Measurements from ENCODE around the gene KCNJ2. TPM values are rescaled to one million over a fixed set of nuclear protein-coding genes. Genes with fewer than 3 reads are reported as not detected.

The KCNJ2 gene
- total RNA-seq, 1 experiment from 2014 or later = 0.15 TPM

GRCh38 chr17:70183508-70183907, 14.2 kb downstream of the KCNJ2 start:
- H2AK5ac ChIP-seq (ENCODE audit: insufficient read length, low read length) = no peak overlapping the region
- H4K91ac ChIP-seq (ENCODE audit: insufficient read length, low read depth, low read length) = no peak overlapping the region
- Mint-ChIP-seq H3K4me3 (no peak overlapping the region), H3K36me3 (ENCODE audit: insufficient read depth in 1 of 3, low read depth in 3 of 3) (no peaks in the 10 kb centered on the region), H3K27ac (no peak overlapping the region), H3K9me3 (no peaks in the 10 kb centered on the region), H3K4me1 (no peaks in the 10 kb centered on the region), H3K27me3 (ENCODE audit: low read depth) (no peaks in the 10 kb centered on the region)
- H3K4ac ChIP-seq (ENCODE audit: low read depth, low read length) = no peak overlapping the region
- no peak for TF ChIP-seq CTCF (conservative IDR thresholded peaks at IDR 0.05)
- no peak overlapping the region for H2AFZ ChIP-seq (ENCODE audit: low read length)
- no peak overlapping the region for H3K9ac ChIP-seq (ENCODE audit: extremely low read depth, insufficient read length, low read length)
- no peak overlapping the region for H2BK20ac ChIP-seq (ENCODE audit: low read depth, low read length, poor library complexity, severe bottlenecking)
- H3K18ac ChIP-seq (ENCODE audit: insufficient read length, low read depth, low read length) = no peak overlapping the region
- H3K4me1 ChIP-seq (ENCODE audit: insufficient read depth, low read length) = no peaks in the 10 kb centered on the region; the same call in 1 of the 2 replicates
- H3K23me2 ChIP-seq (ENCODE audit: insufficient read length, low read depth, low read length, poor library complexity, severe bottlenecking) = no peaks in the 10 kb centered on the region
- H3K23ac ChIP-seq (ENCODE audit: insufficient read length, low read depth, low read length) = no peak overlapping the region
- H4K5ac ChIP-seq (ENCODE audit: insufficient read length, low read depth, low read length) = no peak overlapping the region
- H3K79me2 ChIP-seq (ENCODE audit: insufficient read depth, low read length) = no peaks in the 10 kb centered on the region
- H2BK15ac ChIP-seq (ENCODE audit: low read depth, low read length) = no peak overlapping the region
- H2BK120ac ChIP-seq (ENCODE audit: low read depth, low read length, poor library complexity, severe bottlenecking) = no peak overlapping the region
- H3K14ac ChIP-seq (ENCODE audit: insufficient read depth, low read length) = no peak overlapping the region
- no peaks in the 10 kb centered on the region for H3K9me3 ChIP-seq (ENCODE audit: control insufficient read depth, low read depth, low read length)
- 100% methylated on average over 1 of the region's 4 CpGs for WGBS (ENCODE audit: extremely low coverage, insufficient read length, low lambda C conversion rate)
- no peaks in the 10 kb centered on the region for H3K27me3 ChIP-seq (ENCODE audit: insufficient read depth, low read length)
- no peak overlapping the region for H3T11ph ChIP-seq (ENCODE audit: low read length)
- H2BK5ac ChIP-seq (ENCODE audit: insufficient read length, low read length) = no peak overlapping the region
- no peak for DNase-seq
- no peak overlapping the region for H4K8ac ChIP-seq (replicated peaks; ENCODE audit: insufficient read length, low read depth, low read length)
- H4K20me1 ChIP-seq (ENCODE audit: control insufficient read depth, insufficient read depth, insufficient read length) = no peaks in the 10 kb centered on the region
- no peak overlapping the region for H2BK12ac ChIP-seq (ENCODE audit: insufficient read length, low read depth, low read length)
- H3K4me2 ChIP-seq (ENCODE audit: insufficient read depth, insufficient read length, low read length) = no peak overlapping the region
- H3K56ac ChIP-seq (ENCODE audit: insufficient read length, low read depth, low read length) = no peak overlapping the region
- no peaks in the 10 kb centered on the region for H3K79me1 ChIP-seq (ENCODE audit: insufficient read depth, low read depth, low read length, poor library complexity, severe bottlenecking)
- H3K27ac ChIP-seq (ENCODE audit: insufficient read length, low read depth, low read length) = no peak overlapping the region

Measured in H9 (cell line).